LNCaP clone FGC (cell line): ENCODE results near the gene PLEKHA7.

Source experiments
- DNase-seq: peaks from one replicate; pipeline ENCODE4 v3.0.0-alpha.2; 2011; ENCODE audit warnings: low read depth
- H3K4me3 ChIP-seq: 2 replicates; pipeline ENCODE4 v1.5.1; 2011; ENCODE audit warnings: mild to moderate bottlenecking, low read depth, low read length, control low read depth
- CTCF ChIP-seq: IDR thresholded peaks from 2 replicates; pipeline ENCODE4 v1.5.1; 2012; ENCODE audit warnings: mild to moderate bottlenecking; ENCODE audit not compliant: control insufficient read depth, insufficient read depth; ENCODE audit errors: extremely low read depth

Gene PLEKHA7

GRCh38 chr11:16942342-16942741, 71.9 kb downstream of the PLEKHA7 start:
- no peak overlapping the region for H3K4me3 ChIP-seq
- TF ChIP-seq CTCF = no peak
- no peak for DNase-seq

- H3K4me3 ChIP-seq = no peak overlapping the region
- no peak for DNase-seq
- TF ChIP-seq CTCF = no peak
Measured at GRCh38 chr11:16941935-16942334, 72.3 kb downstream of the PLEKHA7 start.

GRCh38 chr11:16938061-16938460, 76.2 kb downstream of the PLEKHA7 start:
- TF ChIP-seq CTCF = no peak
- DNase-seq = no peak
- H3K4me3 ChIP-seq = no peak overlapping the region

GRCh38 chr11:16936643-16937042, 77.6 kb downstream of the PLEKHA7 start:
- no peak for DNase-seq
- no peak overlapping the region for H3K4me3 ChIP-seq
- no peak for TF ChIP-seq CTCF

GRCh38 chr11:16935518-16936302, 78.5 kb downstream of the PLEKHA7 start:
- H3K4me3 ChIP-seq = no peak overlapping the region
- TF ChIP-seq CTCF = peak; percentile 85
- no peak for DNase-seq

GRCh38 chr11:16933756-16934603, 80.2 kb downstream of the PLEKHA7 start:
- DNase-seq = no peak
- TF ChIP-seq CTCF = no peak
- no peak overlapping the region for H3K4me3 ChIP-seq
